Loucy (cell line): ENCODE data around the gene KIAA0408.

Experiments
- CTCF ChIP-seq: fragments of 200-600 bp; sonication (generic); conservative IDR thresholded peaks from 2 replicates; pipeline ENCODE4 v1.5.1; 2014; ENCODE audit warnings: mild to moderate bottlenecking, antibody characterized with exemption, low read length
- EZH2phosphoT487 ChIP-seq: fragments of 200-600 bp; IDR thresholded peaks from 2 replicates; pipeline ENCODE4 v1.6.1; 2018; ENCODE audit warnings: antibody characterized with exemption, mild to moderate bottlenecking, moderate library complexity, borderline replicate concordance

GRCh38 chr6:127464161-127464880 is 5.1 kb upstream of the KIAA0408 start:
- TF ChIP-seq CTCF (no peak), EZH2phosphoT487 (no peak)
